ENCODE measurements around the gene LSAMP.

- TF ChIP-seq CTCF (IDR thresholded peaks at IDR 0.05; ENCODE audit: borderline replicate concordance, extremely low read depth, low read length, poor library complexity, severe bottlenecking) (no peak), EZH2 (IDR thresholded peaks at IDR 0.05; ENCODE audit: borderline replicate concordance, low read depth, low read length, severe bottlenecking) (no peak)
These were observed 257.0 kb downstream of the LSAMP start for GRCh38 chr3:116188231-116188785.

Measured in DND-41 (cell line).